NCI-H1048 (cell line): Measurements from ENCODE around the gene RCC1.
A peak's percentile ranks its signal among the peaks of the same experiment; 100 is the strongest.
"Not testable (repeated sequence)": the region's sequence is repeated elsewhere in the genome, so short reads cannot be mapped to it uniquely, and the experiment has no call there.

ENCODE experiments used
- DNase-seq: peaks from one replicate; lab custom pipeline; 2025; lab: John Stamatoyannopoulos, UW

RCC1 gene

GRCh38 chr1:28512058-28512611 lies 6.3 kb downstream of the RCC1 start:
- no peak for DNase-seq

DNA sequence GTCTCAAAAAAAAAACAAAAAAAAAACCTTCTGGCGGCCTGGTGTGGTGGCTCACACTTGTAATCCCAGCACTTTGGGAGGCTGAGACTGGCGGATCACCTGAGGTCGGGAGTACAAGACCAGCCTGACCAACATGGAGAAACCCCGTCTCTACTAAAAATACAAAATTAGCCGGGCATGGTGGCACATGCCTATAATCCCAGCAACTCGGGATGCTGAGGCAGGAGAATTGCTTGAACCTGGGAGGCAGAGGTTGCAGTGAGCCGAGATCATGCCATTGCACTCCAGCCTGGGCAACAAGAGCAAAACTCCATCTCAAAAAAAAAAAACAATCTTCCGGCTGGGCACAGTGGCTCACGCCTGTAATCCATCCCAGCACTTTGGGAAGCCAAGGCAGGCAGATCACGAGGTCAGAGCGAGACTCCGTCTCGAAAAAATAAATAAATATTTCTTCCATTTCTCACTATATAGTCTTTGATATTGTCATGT lies 8.6 kb downstream of the RCC1 start:
- DNase-seq, result not testable (repeated sequence)

DNA sequence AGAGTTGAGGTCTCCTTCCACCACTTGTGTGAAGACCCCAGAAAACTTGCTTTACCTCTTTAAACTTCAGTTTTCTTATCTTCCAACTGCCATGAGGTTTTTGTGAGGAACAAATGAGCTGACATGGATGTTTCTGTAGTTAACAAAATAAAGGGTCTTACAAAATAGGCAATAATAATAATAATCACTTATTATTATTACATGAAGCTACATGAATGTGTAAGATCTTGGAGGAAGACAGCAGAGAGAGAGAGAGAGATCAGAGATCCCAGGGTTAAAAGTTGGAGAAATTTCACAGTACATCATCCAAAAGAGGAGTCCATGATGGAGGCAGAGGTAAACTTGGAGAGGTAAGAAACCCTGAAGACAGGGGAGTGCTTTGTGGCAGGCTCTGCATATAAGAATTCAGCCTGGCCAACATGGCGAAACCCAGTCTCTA lies 10.7 kb downstream of the RCC1 start:
- no peak for DNase-seq

GRCh38 chr1:28517649-28517999 lies 11.8 kb downstream of the RCC1 start:
- DNase-seq, result no peak

DNA sequence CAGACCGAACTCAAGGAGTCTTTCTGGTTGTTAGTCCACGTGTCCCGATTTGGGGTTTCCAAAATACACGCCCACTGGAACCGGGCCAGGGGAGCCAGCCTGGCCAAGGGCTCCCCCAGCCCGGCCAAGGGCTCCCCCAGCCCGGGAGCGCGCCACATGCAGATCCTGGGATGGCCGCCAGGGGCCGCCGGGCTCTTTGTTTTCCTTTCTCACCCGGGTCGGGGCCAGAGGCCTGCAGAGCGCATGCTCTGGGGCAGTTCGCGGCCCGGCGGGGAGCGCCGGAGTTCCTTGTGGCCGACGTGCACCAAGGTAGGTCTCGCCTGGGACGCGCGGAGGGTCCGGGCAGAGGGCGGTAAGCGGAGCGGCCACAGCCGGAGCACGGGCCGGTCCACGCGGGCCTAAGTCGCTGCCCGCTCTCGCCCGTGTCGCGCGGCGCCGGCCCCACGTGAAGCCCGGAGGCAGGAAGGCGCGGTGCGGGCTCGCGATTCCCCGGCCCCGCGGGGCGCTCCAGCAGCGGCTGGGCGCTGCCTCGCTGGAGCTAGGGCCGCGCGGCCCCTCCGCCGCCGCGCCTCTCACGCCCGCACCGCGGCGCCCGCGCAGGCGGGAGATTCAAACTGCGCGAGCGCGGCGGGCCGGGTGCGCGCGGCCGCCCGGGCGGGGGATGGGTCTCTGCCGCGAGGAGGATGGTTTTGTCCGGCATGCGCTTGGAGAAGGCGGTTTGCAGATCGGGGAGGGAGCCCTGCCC lies 12.3 kb downstream of the RCC1 start:
- DNase-seq, result peak; percentile 74

GRCh38 chr1:28518745-28519341 lies 13.0 kb downstream of the RCC1 start:
- DNase-seq, result no peak

- no peak for DNase-seq
These were observed 14.3 kb downstream of the RCC1 start for GRCh38 chr1:28519946-28520725.

DNA sequence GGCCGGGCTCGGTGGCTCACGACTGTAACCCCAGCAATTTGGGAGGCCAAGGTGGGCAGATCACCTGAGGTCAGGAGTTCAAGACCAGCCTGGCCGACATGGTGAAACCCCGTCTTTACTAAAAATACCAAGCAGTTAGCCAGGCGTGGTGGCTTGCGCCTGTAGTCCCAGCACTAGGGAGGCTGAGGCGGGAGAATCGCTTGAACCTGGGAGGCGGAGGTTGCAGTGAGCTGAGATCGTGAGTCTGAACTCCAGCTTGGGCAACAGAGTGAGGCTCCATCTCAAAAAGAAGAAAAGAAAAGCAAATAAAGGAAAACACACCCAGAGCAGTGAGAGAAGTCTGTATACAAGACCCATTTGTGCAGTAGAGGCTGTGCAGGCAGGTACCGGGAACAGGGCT lies 15.0 kb downstream of the RCC1 start:
- not testable (repeated sequence) for DNase-seq

DNA sequence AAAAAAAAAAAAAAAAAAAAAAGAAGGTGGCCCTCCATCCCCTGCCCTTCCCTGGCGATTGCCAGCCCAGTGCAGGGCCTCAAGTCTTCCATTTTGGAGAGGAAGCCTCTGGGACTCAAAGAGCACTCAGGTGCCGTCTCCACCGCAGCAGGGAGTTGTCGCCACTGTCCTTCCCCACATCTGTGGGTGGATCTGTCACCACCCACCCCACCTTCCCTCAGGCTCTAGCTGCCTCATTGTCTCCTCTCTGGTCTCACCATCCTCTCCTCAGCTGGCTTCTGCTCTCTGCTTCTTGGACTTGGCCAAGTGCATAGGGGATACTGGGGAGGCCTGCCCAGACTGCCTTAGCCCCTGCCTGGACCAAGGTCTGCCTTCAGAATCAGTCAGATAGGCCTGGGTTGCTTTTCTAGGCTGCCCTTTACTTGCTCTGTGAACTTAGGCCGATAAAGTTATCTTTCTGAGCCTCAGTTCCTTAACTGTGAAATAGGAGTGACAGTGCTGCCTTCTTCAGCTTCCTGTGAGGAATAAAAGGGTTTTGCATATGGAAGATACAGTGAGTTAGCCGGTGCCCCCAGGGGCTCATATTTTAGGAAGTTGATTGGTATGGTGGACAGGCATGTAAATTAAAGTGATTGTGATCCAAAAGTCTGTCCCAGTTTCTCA lies 15.8 kb downstream of the RCC1 start:
- no peak for DNase-seq

DNA sequence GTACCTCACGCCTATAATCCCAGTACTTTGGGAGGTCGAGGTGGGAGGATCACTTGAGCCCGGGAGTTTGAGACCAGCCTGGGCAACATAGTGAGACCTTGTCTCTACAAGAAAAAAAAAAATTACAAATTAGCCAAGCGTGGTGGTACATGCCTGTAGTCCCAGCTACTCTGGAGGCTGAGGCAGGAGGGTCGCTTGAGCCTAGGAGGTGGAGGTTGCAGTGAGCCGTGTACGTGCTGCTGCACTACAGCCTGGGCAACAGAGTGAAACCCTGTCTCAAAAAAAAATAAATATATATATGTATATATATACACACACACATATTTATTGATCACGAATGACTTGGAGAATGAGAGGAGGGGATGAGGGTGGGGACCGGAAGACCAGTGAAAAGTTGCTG lies 16.7 kb downstream of the RCC1 start:
- not testable (repeated sequence) for DNase-seq

GRCh38 chr1:28525002-28525642 lies 19.3 kb downstream of the RCC1 start:
- DNase-seq, result not testable (repeated sequence)

- DNase-seq, result no peak
These were observed 21.0 kb downstream of the RCC1 start for GRCh38 chr1:28526886-28527285.

DNA sequence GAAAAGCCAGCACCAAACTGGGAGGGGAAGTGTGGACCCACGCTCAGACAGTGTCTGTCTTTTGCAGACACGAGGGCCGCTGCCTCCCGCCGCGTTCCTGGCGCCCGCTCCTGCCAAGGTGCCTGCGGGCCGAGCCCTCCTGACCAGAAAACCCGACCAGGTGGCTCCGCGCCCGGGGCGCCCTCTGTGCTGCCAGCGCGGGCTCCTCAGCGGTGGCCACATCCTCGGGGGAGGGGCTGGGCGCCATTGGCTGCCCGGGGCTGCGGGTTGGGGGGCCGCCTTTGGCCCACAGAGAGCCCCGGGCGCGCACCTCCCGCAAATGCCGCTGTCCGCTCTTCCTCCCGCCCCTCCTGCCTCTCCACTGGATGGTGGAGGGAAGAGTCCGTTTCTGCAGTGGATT lies 24.6 kb downstream of the RCC1 start:
- no peak for DNase-seq

DNA sequence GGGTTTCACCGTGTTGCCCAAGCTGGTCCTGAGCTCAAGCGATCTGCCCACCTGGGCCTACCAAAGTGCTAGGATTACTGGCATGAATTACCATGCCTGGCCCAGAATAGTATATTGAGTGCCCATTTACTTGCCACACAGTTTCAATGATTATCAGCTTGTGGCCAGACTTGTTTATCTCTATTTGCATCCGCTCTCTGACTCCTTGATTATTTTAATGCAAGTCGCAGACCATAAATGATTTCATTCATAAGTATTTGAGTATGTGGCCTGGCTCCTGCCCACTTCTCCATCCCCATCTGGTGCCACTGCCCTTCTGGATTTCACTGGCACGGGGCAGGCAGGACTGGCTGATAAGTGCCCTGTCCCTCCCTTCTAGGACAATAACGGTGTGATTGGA lies 28.8 kb downstream of the RCC1 start:
- DNase-seq, result no peak

DNA sequence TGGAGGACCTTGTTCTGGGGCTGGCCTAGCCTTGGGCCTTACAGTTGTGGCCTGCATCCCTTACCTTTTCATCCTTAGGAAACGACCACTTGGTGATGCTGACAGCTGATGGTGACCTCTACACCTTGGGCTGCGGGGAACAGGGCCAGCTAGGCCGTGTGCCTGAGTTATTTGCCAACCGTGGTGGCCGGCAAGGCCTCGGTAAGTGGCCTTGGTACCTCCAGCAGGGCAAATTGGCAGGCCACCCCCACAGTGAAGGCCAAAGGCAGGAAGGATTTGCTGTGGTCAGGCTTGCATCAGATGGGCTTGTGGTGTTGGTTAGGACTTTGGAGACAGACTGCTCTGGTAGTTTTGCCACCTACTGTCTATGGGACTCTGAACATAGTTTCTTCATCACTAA lies 29.3 kb downstream of the RCC1 start:
- no peak for DNase-seq

DNA sequence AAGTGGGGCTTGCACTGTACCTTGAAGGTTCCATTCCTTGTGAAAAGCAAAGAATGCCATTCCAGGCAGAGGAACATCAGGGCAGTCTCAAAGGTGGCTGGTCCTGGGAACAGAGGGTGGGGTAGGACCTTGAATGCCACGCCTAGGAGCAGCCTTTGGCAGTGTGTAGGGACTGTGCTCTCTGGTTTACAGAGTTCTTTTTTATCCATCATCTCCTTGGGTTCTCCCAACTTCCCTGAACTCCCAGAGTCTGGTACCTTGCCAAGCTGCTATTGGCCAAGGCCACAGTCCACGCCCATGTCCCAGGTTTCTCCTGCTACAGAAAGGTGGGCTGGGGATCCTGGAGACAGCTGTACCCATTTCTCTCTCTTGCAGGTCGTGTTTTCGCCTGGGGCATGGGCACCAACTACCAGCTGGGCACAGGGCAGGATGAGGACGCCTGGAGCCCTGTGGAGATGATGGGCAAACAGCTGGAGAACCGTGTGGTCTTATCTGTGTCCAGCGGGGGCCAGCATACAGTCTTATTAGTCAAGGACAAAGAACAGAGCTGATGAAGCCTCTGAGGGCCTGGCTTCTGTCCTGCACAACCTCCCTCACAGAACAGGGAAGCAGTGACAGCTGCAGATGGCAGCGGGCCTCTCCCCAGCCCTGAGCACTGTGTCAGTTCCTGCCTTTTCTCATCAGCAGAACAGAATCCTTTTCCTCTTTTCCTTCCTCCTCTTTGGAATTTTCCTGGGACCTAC lies 31.8 kb downstream of the RCC1 start:
- DNase-seq, result no peak

DNA sequence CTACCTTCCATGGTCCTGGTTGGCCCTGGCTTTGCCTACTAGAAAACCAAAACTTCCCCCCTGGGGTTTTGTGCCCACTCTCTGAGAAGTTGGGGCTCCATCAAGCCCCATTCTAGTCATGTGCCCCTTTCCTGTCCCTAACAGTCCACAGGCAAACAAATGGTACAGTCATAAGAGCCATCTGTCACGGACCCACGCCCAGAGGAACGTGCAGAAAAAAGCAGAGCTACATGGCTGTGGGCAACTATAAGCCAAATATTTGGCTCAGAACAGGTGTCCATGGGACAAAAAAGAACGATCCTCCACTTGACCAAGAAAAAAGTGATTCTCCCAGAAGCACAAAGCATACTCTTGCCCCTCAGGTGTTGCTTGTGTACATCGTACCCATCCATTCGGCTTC lies 32.4 kb downstream of the RCC1 start:
- no peak for DNase-seq

GRCh38 chr1:28540651-28541050 lies 34.8 kb downstream of the RCC1 start:
- DNase-seq, result no peak

- DNase-seq, result not testable (repeated sequence)
These were observed 35.7 kb downstream of the RCC1 start for GRCh38 chr1:28541414-28542015.

GRCh38 chr1:28545246-28545628 lies 39.4 kb downstream of the RCC1 start:
- no peak for DNase-seq
